ENCODE measurements around the gene THSD4.

- TF ChIP-seq CTCF (IDR thresholded peaks at IDR 0.05) = no peak
- no peak for TF ChIP-seq POLR2AphosphoS5 (IDR thresholded peaks at IDR 0.05; ENCODE audit: low read depth, low read length)
Measured at GRCh38 chr15:71281256-71281655, 166.0 kb downstream of the THSD4 start.
